ENCODE results near the gene ELOVL1. TPM values are rescaled to one million over a fixed set of nuclear protein-coding genes. Genes with fewer than 3 reads are reported as not detected.

Gene ELOVL1
- polyA plus RNA-seq, 1 donor (not counting 4 experiments of a cell fraction or from before 2014, with no cell fraction given) = 283 TPM

- FAIRE-seq = peak; percentile 61
- H3K36me3 ChIP-seq (ENCODE audit: control insufficient read depth in 2 of 2, extremely low read depth in 1 of 2, insufficient read depth in 2 of 2, low read length in 2 of 2) = peaks cover 10 to 22% of the 10 kb centered on the region in 2 experiments
- dilution Hi-C loops (cut with MboI; ENCODE audit: extremely low pct_ligation_motif_present, low sequenced_read_pairs) = no loop called here
- peak; percentile 81 for DNase-seq (ENCODE audit: low read depth, low spot score)
- no peaks in the 10 kb centered on the region for H3K27me3 ChIP-seq (ENCODE audit: control insufficient read depth, extremely low read depth, insufficient read depth, low read length)
- peak within 1 kb of the TSS; percentile 85 for H2AFZ ChIP-seq (ENCODE audit: control insufficient read depth, low read length)
- TF ChIP-seq CTCF (optimal IDR thresholded peaks at IDR 0.05 in 1 of 3, IDR thresholded peaks at IDR 0.05 in 1 of 3, conservative IDR thresholded peaks at IDR 0.05 in 1 of 3; ENCODE audit: extremely low read depth in 1 of 3, insufficient read depth in 2 of 3, low read length in 3 of 3) = no peak
- no peak for TF ChIP-seq EZH2 (IDR thresholded peaks at IDR 0.05; ENCODE audit: low read length)
- H3K9me1 ChIP-seq (ENCODE audit: control insufficient read depth, extremely low read depth, insufficient read depth, low read length) = no peaks in the 10 kb centered on the region
- peak within 1 kb of the TSS; percentile 55 to 96 (median 94) for H3K4me3 ChIP-seq (ENCODE audit: control insufficient read depth in 2 of 3, extremely low read depth in 1 of 3, insufficient read depth in 2 of 3, low read depth in 1 of 3, low read length in 3 of 3)
- peak within 1 kb of the TSS; percentile 96 for H3K9ac ChIP-seq (ENCODE audit: control insufficient read depth, extremely low read depth, insufficient read depth, low read length)
- peaks cover 45% of the 10 kb centered on the region for H3K79me2 ChIP-seq (ENCODE audit: control insufficient read depth, insufficient read depth, low read length)
- H3K27ac ChIP-seq (ENCODE audit: control insufficient read depth, insufficient read depth, low read length) = peak within 1 kb of the TSS; percentile 97
- no peaks in the 10 kb centered on the region for H4K20me1 ChIP-seq (ENCODE audit: control insufficient read depth, extremely low read depth, insufficient read depth, low read length)
- peak within 1 kb of the TSS; percentile 96 for H3K4me2 ChIP-seq (ENCODE audit: control insufficient read depth, extremely low read depth, insufficient read depth, low read depth, low read length)
- peaks cover 26% of the 10 kb centered on the region for H3K4me1 ChIP-seq (ENCODE audit: control insufficient read depth, extremely low read depth, insufficient read depth, low read length)
- H3K9me3 ChIP-seq (ENCODE audit: control insufficient read depth, low read depth, low read length) = no peaks in the 10 kb centered on the region
Measured at GRCh38 chr1:43358746-43359693, 8.8 kb downstream of the ELOVL1 start, which contains the start of gene CDC20. Gene CDC20, plus strand, starts transcription at chr1:43358981. Its CDS starts 235 bp downstream, at chr1:43359216.

- H3K36me3 ChIP-seq (ENCODE audit: control insufficient read depth in 2 of 2, extremely low read depth in 1 of 2, insufficient read depth in 2 of 2, low read length in 2 of 2) = peaks cover 7 to 16% of the 10 kb centered on the region in 2 experiments
- peak overlapping the region; percentile 55 to 96 (median 94) for H3K4me3 ChIP-seq (ENCODE audit: control insufficient read depth in 2 of 3, extremely low read depth in 1 of 3, insufficient read depth in 2 of 3, low read depth in 1 of 3, low read length in 3 of 3)
- no peaks in the 10 kb centered on the region for H3K9me3 ChIP-seq (ENCODE audit: control insufficient read depth, low read depth, low read length)
- H3K4me1 ChIP-seq (ENCODE audit: control insufficient read depth, extremely low read depth, insufficient read depth, low read length) = peaks cover 26% of the 10 kb centered on the region
- H3K27me3 ChIP-seq (ENCODE audit: control insufficient read depth, extremely low read depth, insufficient read depth, low read length) = no peaks in the 10 kb centered on the region
- peak overlapping the region; percentile 96 for H3K4me2 ChIP-seq (ENCODE audit: control insufficient read depth, extremely low read depth, insufficient read depth, low read depth, low read length)
- TF ChIP-seq EZH2 (IDR thresholded peaks at IDR 0.05; ENCODE audit: low read length) (no peak), CTCF (optimal IDR thresholded peaks at IDR 0.05 in 1 of 3, IDR thresholded peaks at IDR 0.05 in 1 of 3, conservative IDR thresholded peaks at IDR 0.05 in 1 of 3; ENCODE audit: extremely low read depth in 1 of 3, insufficient read depth in 2 of 3, low read length in 3 of 3) (peak; percentile 44 to 74 (median 53))
- FAIRE-seq (peak; percentile 69), DNase-seq (ENCODE audit: low read depth, low spot score) (no peak)
- H3K9ac ChIP-seq (ENCODE audit: control insufficient read depth, extremely low read depth, insufficient read depth, low read length) = peak overlapping the region; percentile 96
- peak overlapping the region; percentile 85 for H2AFZ ChIP-seq (ENCODE audit: control insufficient read depth, low read length)
- dilution Hi-C loops (cut with MboI; ENCODE audit: extremely low pct_ligation_motif_present, low sequenced_read_pairs) = no loop called here
- H3K79me2 ChIP-seq (ENCODE audit: control insufficient read depth, insufficient read depth, low read length) = peaks cover 39% of the 10 kb centered on the region
- H4K20me1 ChIP-seq (ENCODE audit: control insufficient read depth, extremely low read depth, insufficient read depth, low read length) = no peaks in the 10 kb centered on the region
- peak overlapping the region; percentile 97 for H3K27ac ChIP-seq (ENCODE audit: control insufficient read depth, insufficient read depth, low read length)
- H3K9me1 ChIP-seq (ENCODE audit: control insufficient read depth, extremely low read depth, insufficient read depth, low read length) = no peaks in the 10 kb centered on the region
Measured at GRCh38 chr1:43358121-43358745, 9.6 kb downstream of the ELOVL1 start.

Measured in keratinocyte (primary cell).